Measurements from ENCODE around the gene YWHAE. TPM values are rescaled to one million over a fixed set of nuclear protein-coding genes. Genes with fewer than 3 reads are reported as not detected.

The YWHAE gene
- total RNA-seq, 2 experiments from 2014 or later: 267 to 646 TPM

- Histone ChIP-seq H3K9me3 (ENCODE audit: low read length) (no peaks in the 10 kb centered on the region), H4K20me1 (ENCODE audit: insufficient read depth, low read length) (no peaks in the 10 kb centered on the region), H3K9me2 (ENCODE audit: insufficient read depth, low read length) (no peaks in the 10 kb centered on the region), H2AFZ (ENCODE audit: low read length) (no peak overlapping the region), H3K4me1 (ENCODE audit: insufficient read depth, low read length, poor library complexity, severe bottlenecking) (no peaks in the 10 kb centered on the region), H3K36me3 (ENCODE audit: insufficient read depth, low read length) (no peaks in the 10 kb centered on the region), H3K4me2 (ENCODE audit: low read length) (no peak overlapping the region), H3K4me3 (ENCODE audit: low read depth, low read length, poor library complexity, severe bottlenecking) (no peak overlapping the region), H3K79me2 (ENCODE audit: insufficient read depth, low read depth, low read length) (no peaks in the 10 kb centered on the region), H3K27ac (ENCODE audit: low read depth, low read length, poor library complexity, severe bottlenecking) (no peak overlapping the region)
- no TSS peak for BruUV-seq (replicated peaks)
- intact Hi-C loops (cut with micrococcal nuclease; ENCODE audit: unreplicated experiment): no loop called here
- TF ChIP-seq EZH2phosphoT487 (IDR thresholded peaks at IDR 0.05; ENCODE audit: borderline replicate concordance, low read depth, low read length) (no peak), CTCF (conservative IDR thresholded peaks at IDR 0.05; ENCODE audit: low read length) (no peak)
- ChIA-PET POLR2A (no interaction called here), CTCF (ENCODE audit: unreplicated experiment) (no interaction called here)
- no peak for DNase-seq (ENCODE audit: low spot score)
Measured at GRCh38 chr17:1300371-1300905, 99.6 kb downstream of the YWHAE start.

- TF ChIP-seq EZH2phosphoT487 (IDR thresholded peaks at IDR 0.05; ENCODE audit: borderline replicate concordance, low read depth, low read length): no peak
- TF ChIP-seq CTCF (conservative IDR thresholded peaks at IDR 0.05; ENCODE audit: low read length): no peak
- Histone ChIP-seq H3K79me2 (ENCODE audit: insufficient read depth, low read depth, low read length) (no peaks in the 10 kb centered on the region), H3K4me2 (ENCODE audit: low read length) (no peak overlapping the region), H3K9me3 (ENCODE audit: low read length) (no peaks in the 10 kb centered on the region), H2AFZ (ENCODE audit: low read length) (no peak overlapping the region), H3K4me1 (ENCODE audit: insufficient read depth, low read length, poor library complexity, severe bottlenecking) (no peaks in the 10 kb centered on the region), H3K4me3 (ENCODE audit: low read depth, low read length, poor library complexity, severe bottlenecking) (no peak overlapping the region), H3K27ac (ENCODE audit: low read depth, low read length, poor library complexity, severe bottlenecking) (no peak overlapping the region), H3K9me2 (ENCODE audit: insufficient read depth, low read length) (no peaks in the 10 kb centered on the region), H4K20me1 (ENCODE audit: insufficient read depth, low read length) (no peaks in the 10 kb centered on the region), H3K36me3 (ENCODE audit: insufficient read depth, low read length) (no peaks in the 10 kb centered on the region)
- BruUV-seq (replicated peaks): no TSS peak
- POLR2A ChIA-PET: no interaction called here
- CTCF ChIA-PET (ENCODE audit: unreplicated experiment): no interaction called here
- DNase-seq (ENCODE audit: low spot score): no peak
- intact Hi-C loops (cut with micrococcal nuclease; ENCODE audit: unreplicated experiment): no loop called here
Measured at GRCh38 chr17:1299552-1300370, 100.3 kb downstream of the YWHAE start.

GRCh38 chr17:1298606-1299005 lies 101.4 kb downstream of the YWHAE start:
- no peak overlapping the region for H2AFZ ChIP-seq (ENCODE audit: low read length)
- H3K4me3 ChIP-seq (ENCODE audit: low read depth, low read length, poor library complexity, severe bottlenecking): no peak overlapping the region
- no peaks in the 10 kb centered on the region for H3K36me3 ChIP-seq (ENCODE audit: insufficient read depth, low read length)
- DNase-seq (ENCODE audit: low spot score): no peak
- BruUV-seq (replicated peaks): no TSS peak
- no peaks in the 10 kb centered on the region for H3K4me1 ChIP-seq (ENCODE audit: insufficient read depth, low read length, poor library complexity, severe bottlenecking)
- H3K9me2 ChIP-seq (ENCODE audit: insufficient read depth, low read length): no peaks in the 10 kb centered on the region
- H3K9me3 ChIP-seq (ENCODE audit: low read length): no peaks in the 10 kb centered on the region
- H3K4me2 ChIP-seq (ENCODE audit: low read length): no peak overlapping the region
- CTCF ChIA-PET (ENCODE audit: unreplicated experiment): no interaction called here
- TF ChIP-seq EZH2phosphoT487 (IDR thresholded peaks at IDR 0.05; ENCODE audit: borderline replicate concordance, low read depth, low read length) (no peak), CTCF (conservative IDR thresholded peaks at IDR 0.05; ENCODE audit: low read length) (no peak)
- H3K79me2 ChIP-seq (ENCODE audit: insufficient read depth, low read depth, low read length): no peaks in the 10 kb centered on the region
- H4K20me1 ChIP-seq (ENCODE audit: insufficient read depth, low read length): no peaks in the 10 kb centered on the region
- POLR2A ChIA-PET: no interaction called here
- H3K27ac ChIP-seq (ENCODE audit: low read depth, low read length, poor library complexity, severe bottlenecking): no peak overlapping the region
- intact Hi-C loops (cut with micrococcal nuclease; ENCODE audit: unreplicated experiment): no loop called here
